Umbilical cord (tissue), 2 donors: ENCODE data around the gene KCNIP1. TPM values are rescaled to one million over a fixed set of nuclear protein-coding genes. Genes with fewer than 3 reads are reported as not detected.

Experiments used
- DNase-seq: peaks from one replicate; pipeline ENCODE4 v3.0.0-alpha.2; 2015; ENCODE audit warnings: low spot score
- total RNA-seq: library from RNA; depleted of rRNA; stranded (reverse); fragments of >200 nt; gene quantifications from one replicate; pipeline ENCODE4 v1.2.3, GENCODE V29; 2014; ENCODE audit warnings: low replicate concordance; ENCODE audit not compliant: insufficient read depth

KCNIP1 gene
- total RNA-seq, 1 donor from 2014 or later = 2.9 TPM

- DNase-seq = no peak
Measured at GRCh38 chr5:170628691-170629565, 125.1 kb downstream of the KCNIP1 start.

GRCh38 chr5:170629566-170630175, 125.9 kb downstream of the KCNIP1 start:
- DNase-seq = no peak

- DNase-seq = no peak
Measured at GRCh38 chr5:170630226-170630625, 126.4 kb downstream of the KCNIP1 start.

DNA sequence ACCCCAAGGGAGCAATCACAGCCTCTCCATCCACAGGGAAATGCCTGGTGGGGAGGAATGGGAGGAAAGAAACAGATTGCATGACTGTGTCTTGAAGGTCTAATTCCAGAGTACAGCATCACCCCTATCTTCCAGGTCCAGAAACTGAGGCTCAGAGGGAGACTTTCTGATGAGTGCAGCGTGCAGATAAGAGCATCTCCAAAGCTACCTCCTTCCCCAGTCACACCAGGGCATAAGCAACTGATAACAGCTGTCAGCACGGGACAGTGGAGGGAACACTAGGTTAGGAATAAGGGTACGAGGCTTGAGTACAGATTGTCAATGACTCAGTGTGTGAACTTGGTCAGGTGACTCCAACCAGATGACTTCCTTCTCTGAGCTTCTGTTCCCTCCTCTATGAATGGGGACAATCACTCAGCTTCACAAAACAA, 126.9 kb downstream of the KCNIP1 start:
- no peak for DNase-seq

DNA sequence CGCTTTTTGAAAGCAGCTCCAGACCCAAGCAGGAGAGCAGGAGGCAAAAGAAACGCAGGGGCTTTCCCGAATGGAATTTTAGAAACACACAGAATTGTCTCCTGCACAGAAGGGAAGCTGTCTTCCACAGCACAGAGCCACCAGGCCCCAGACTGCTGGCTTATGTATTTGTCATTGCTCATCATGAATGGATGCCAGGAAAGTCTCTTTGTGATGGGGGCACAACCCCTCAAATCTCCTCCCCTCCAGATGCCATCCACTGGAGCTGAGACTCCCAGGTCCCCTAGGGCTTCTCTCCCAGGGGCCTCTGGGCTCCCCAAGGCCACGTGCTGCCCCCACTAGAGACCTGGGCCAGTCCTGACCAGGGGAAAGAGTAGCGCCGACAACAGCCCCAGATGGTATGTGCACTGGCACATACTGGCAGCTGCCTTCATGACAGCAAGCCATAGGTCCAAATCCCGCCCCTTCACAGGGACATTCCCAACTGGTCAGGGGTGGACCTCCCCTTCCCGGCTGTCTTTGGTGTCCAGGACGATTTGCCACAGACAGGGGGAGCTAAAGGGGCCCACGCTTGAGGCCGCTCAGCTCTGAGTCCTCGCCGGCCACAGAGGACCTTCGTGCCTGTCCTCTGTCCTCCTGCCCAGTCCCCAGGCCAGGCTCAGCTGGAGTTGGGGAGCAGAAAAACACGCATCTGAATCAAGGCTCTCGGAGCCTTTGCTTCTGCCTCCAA, 127.8 kb downstream of the KCNIP1 start:
- peak; percentile 51 for DNase-seq

GRCh38 chr5:170632266-170632984, 128.6 kb downstream of the KCNIP1 start:
- peak; percentile 22 for DNase-seq

- DNase-seq = no peak
Measured at GRCh38 chr5:170632985-170633234, 129.1 kb downstream of the KCNIP1 start.

- DNase-seq = peak; percentile 97
Measured at GRCh38 chr5:170633235-170634081, 129.6 kb downstream of the KCNIP1 start.

DNA sequence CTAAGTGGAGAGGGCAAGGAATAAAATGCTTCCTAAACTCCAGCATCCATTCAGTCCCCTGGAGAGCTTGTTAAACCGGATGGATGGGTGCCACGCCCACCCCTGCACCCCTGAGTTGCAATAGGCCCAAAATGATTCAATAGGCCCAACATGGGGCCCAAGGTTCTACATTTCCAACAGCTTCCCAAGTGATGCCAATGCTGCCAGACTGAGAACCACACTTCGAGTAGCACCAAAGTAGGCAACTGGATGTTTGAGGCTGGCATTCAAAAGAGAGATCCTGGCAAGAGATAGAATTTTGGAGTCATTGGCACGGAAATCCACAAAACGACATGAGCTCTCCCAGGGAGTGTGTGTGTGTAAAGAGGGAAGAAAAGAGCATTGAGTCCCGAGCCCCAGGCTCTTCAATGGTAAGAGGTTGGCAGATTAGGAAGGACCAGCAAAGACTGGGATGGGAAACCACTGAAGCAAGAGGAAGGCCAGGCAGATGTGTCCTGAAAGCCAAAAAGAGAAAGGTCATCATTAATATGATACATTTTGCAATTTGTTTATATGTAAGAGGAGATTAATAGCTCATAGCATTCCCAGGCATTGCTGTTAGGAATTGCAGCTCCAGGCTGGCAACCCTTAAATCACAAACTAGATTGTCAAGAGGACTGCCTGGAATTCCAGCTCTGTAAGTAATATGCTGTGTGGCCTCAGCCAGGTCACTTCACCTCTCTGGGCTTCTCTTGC, 130.6 kb downstream of the KCNIP1 start:
- DNase-seq = no peak

DNA sequence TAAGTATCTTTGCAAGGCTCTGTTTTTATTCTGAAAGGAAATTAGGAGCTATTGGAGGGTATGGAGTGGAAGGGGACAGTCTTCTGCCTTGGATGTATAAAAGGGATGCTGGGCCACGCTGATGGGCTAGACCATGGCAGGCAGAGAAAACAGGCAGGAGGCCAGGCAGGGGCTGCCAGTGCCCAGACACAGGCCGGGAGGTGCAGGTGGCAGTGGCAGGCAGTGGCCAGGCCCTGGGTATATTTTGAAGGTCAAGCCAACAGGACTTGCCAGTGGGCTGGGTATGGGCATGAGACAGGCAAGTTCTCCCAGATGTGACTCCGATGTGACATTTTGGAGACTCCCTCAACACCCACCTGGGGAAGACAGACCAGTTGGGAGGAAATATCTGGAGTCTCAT, 131.9 kb downstream of the KCNIP1 start:
- DNase-seq = no peak

DNA sequence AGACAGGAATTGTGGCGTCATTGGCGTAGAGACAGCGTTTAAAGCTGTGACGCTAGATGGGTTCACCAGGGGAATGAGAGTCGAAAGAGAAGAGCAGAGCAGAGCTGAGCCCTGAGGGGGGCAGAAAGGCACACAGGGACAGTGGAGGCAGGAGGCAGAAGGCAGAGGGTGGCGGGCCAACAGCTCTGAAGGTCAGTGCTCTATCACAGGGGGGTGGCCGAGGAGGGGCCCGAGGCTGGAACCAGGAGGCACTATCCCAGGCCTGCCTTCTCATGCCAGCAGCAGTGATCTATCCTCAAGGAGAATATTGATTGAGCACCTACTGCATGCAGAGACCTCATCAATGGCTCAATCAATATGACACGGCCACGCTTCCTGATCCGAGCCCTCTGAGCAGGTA, 132.4 kb downstream of the KCNIP1 start:
- no peak for DNase-seq

GRCh38 chr5:170636801-170637477, 133.1 kb downstream of the KCNIP1 start:
- no peak for DNase-seq

- no peak for DNase-seq
Measured at GRCh38 chr5:170638051-170638450, 134.2 kb downstream of the KCNIP1 start.

DNA sequence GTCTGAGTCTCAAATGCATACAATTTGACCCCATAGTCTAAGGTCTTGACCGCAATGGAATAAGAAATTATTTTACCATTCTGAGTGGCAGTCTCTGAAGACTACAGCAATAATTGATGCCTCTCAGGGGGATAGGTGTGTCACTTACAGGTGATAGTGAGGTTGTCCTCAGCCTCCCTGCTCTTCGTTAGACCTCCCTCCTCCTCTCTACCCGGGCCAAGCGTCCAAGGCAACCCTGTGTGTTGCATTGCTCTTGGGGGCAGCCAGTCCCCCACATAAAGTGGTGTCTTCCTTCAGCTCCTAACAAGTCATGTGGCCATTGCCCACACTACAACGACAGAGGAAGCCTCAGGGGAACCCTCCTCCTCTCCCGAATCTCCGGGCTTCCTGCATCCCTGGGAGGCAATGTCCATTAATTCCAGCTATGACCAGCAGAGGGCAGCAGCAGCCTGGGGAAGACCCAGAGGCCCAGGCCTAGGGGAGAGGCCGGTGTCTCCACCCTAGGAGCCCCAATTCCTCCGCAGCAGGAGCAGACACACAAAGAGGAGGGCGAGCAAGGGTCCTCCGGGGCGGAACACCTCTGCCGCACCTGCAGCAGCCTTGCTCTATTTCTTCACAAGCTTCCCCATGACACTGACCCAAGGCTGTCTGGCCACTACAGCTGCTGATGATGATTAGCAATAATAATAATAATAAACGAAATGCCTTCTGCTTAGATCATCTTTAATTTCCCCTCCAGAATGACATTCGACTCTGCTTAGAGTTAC, 134.8 kb downstream of the KCNIP1 start:
- DNase-seq = peak; percentile 66

GRCh38 chr5:170639221-170639925, 135.6 kb downstream of the KCNIP1 start:
- DNase-seq = no peak

DNA sequence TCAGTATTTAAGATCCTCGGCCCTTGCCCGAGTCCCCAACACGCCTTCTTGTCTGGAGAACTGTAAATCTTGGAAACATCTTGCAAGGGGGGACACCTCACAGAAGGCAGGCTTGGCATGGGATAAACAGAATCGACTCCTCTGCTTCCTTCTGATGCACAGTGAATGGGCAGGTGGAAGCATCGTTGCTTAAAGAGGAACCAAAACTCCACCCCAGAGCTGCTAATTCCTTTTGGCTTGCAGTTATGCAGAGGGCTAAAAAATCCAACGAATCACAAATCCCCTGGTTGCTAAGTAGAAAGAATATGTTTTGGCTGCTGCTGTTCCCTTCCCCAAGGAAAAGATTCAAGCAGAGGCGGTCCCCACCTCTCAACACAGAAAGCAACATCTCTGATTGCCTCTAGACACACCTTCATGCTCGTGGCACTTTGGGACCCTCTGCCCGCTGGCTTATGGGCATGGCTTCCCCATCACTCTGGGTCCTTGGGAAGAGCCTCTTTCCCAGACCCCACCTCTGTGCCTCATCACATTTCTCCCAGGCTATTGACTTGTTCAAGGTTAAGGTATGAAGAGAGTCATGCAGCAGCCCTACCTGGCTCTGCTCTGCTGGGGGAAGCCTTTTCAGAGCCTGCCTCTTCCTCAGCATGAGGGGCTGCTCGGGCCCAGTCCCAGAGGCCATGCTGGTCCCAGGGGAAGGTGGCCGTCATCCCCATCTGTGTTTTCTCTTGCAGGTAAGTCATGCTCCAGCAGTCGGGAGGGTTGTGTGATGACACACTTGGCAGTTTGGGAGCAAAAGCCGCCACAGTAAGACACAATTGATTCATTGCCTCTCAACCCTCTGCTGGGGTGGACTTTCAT, 137.1 kb downstream of the KCNIP1 start:
- DNase-seq = no peak

GRCh38 chr5:170641589-170642031, 137.8 kb downstream of the KCNIP1 start:
- no peak for DNase-seq
